ENCODE measurements around the gene TEKT5.

GRCh38 chr16:10685709-10686108 lies 9.0 kb downstream of the TEKT5 start:
- TF ChIP-seq CTCF (IDR thresholded peaks at IDR 0.05) (no peak), POLR2A (IDR thresholded peaks at IDR 0.05) (no peak)

Data from uterus (tissue), 2 donors.